Calu3 (cell line): ENCODE data around the gene KRTAP4-8. TPM values are rescaled to one million over a fixed set of nuclear protein-coding genes. Genes with fewer than 3 reads are reported as not detected.
"Not testable (repeated sequence)": the region's sequence is repeated elsewhere in the genome, so short reads cannot be mapped to it uniquely, and the experiment has no call there.

Experiments
- BruUV-seq: library from RNA; stranded (reverse); fragments of 400-500 nt; replicated peaks from 2 replicates; lab custom pipeline; 2021; lab: Mats Ljungman, UMichigan
- CTCF ChIA-PET: fragments of 300-600 bp; sonication (Branson Sonifier 250); formaldehyde crosslinking; loops from one replicate; lab custom pipeline; 2022; ENCODE audit warnings: antibody characterized with exemption; lab: Charles Lee
- DNase-seq: peaks from one replicate; pipeline ENCODE4 v3.0.0; 2022
- H3K27ac Mint-ChIP-seq: one replicate; pipeline ENCODE4 v1.8.0; 2022; ENCODE audit warnings: mixed read lengths; ENCODE audit not compliant: unreplicated experiment
- H3K27me3 Mint-ChIP-seq: one replicate; pipeline ENCODE4 v1.8.0; 2022; ENCODE audit warnings: mixed read lengths; ENCODE audit not compliant: unreplicated experiment
- H3K36me3 Mint-ChIP-seq: one replicate; pipeline ENCODE4 v1.8.0; 2022; ENCODE audit warnings: mild to moderate bottlenecking, moderate library complexity, mixed read lengths; ENCODE audit not compliant: insufficient read depth, unreplicated experiment
- H3K4me1 Mint-ChIP-seq: one replicate; pipeline ENCODE4 v1.8.0; 2022; ENCODE audit warnings: mild to moderate bottlenecking, low read depth, mixed read lengths; ENCODE audit not compliant: unreplicated experiment
- H3K4me3 Mint-ChIP-seq: one replicate; pipeline ENCODE4 v1.8.0; 2022; ENCODE audit warnings: mild to moderate bottlenecking, low read depth, moderate library complexity, mixed read lengths; ENCODE audit not compliant: unreplicated experiment
- H3K9me3 Mint-ChIP-seq: one replicate; pipeline ENCODE4 v1.8.0; 2022; ENCODE audit warnings: low read depth, mixed read lengths; ENCODE audit not compliant: unreplicated experiment
- intact Hi-C: fragments of 100-400 bp; cut with micrococcal nuclease; formaldehyde crosslinking; loops from one replicate; pipeline ENCODE4 v1.10.0; 2022; ENCODE audit not compliant: unreplicated experiment
- total RNA-seq: library from RNA; stranded (reverse); gene quantifications from 2 replicates; pipeline ENCODE4 v1.2.3, GENCODE V29; 2022
- TF ChIP-seq, protein P1 (sequence below): fragments of 200-600 bp; IDR thresholded peaks from one replicate; pipeline ENCODE4 v1.8.0; 2022; ENCODE audit warnings: antibody characterized with exemption; ENCODE audit not compliant: unreplicated experiment

Gene KRTAP4-8
- total RNA-seq, 1 experiment from 2014 or later, result not detected

DNA sequence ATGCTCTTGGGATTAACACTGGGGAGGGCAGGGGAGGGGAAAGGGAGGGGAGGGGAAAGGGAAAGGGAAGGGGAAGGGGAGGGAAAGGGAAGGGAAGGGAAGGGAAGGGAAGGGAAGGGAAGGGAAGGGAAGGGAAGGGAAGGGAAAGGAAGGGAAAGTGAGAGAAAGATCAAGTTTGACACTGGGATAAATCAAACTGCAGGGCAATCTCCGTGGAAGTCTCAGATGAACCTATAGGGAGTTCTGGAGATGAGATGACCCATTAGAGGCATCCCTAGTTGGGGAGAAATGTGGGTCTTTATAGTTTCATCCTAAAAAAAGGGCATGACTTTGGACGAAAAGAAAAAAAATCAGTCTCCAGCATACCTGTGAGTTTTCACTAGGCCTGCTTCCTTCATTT lies 23.8 kb upstream of the KRTAP4-8 start:
- Mint-ChIP-seq H3K4me1 (peaks cover 18% of the 10 kb centered on the region), H3K27me3 (no peaks in the 10 kb centered on the region), H3K4me3 (no peak overlapping the region), H3K27ac (no peak overlapping the region), H3K36me3 (no peaks in the 10 kb centered on the region), H3K9me3 (peaks cover 6% of the 10 kb centered on the region)
- no TSS peak for BruUV-seq
- TF ChIP-seq, protein P1, sequence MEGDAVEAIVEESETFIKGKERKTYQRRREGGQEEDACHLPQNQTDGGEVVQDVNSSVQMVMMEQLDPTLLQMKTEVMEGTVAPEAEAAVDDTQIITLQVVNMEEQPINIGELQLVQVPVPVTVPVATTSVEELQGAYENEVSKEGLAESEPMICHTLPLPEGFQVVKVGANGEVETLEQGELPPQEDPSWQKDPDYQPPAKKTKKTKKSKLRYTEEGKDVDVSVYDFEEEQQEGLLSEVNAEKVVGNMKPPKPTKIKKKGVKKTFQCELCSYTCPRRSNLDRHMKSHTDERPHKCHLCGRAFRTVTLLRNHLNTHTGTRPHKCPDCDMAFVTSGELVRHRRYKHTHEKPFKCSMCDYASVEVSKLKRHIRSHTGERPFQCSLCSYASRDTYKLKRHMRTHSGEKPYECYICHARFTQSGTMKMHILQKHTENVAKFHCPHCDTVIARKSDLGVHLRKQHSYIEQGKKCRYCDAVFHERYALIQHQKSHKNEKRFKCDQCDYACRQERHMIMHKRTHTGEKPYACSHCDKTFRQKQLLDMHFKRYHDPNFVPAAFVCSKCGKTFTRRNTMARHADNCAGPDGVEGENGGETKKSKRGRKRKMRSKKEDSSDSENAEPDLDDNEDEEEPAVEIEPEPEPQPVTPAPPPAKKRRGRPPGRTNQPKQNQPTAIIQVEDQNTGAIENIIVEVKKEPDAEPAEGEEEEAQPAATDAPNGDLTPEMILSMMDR, result no peak
- no peak for DNase-seq
- intact Hi-C loops, result no loop called here
- CTCF ChIA-PET, result no interaction called here

DNA sequence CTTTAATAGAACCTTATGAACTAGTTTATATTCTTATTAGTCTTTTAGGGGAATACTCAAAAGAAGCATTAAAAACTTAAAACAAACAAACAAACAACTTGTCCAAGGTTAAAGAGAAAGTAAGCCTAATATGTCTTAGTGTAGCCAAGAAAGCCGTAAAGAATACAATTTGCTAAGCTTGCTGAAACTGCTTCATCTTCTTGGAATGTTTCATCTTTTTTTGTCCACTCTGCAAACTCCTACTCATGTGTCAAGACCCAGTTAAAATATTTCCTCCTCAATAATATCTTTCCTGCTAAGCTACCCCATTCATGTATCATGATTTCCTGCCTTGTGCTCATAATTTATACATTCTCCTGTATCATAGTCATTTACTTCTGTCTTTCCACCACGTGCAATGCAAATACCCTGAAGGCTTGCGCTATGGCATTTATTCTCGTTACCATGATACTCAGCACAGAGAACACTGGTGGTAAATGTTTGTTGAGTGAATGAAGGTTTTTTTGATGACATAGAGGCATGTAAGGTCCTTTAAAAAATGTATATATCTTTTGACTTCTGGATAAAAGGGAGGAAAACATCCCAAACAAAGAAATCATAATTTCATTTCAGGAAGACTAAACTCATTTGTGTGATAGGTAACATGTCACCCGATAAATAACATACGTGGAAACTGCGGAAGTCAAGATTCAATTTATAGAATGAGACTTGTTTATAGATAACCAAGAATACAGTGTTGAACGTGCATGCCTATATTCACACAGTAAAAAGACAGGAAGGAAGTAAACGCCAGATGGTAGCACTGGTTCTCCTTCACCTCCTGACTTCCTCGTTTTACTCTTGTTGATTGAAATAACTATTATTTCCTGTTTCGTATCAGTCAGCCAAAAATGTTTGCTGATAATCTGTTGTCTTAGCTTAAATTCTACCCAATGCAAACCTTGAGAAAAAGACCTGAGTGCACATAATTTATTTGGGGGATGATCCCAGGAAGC lies 22.1 kb upstream of the KRTAP4-8 start:
- H3K9me3 Mint-ChIP-seq, DNase-seq, intact Hi-C loops, BruUV-seq, CTCF ChIA-PET, H3K27ac Mint-ChIP-seq, H3K4me3 Mint-ChIP-seq, H3K27me3 Mint-ChIP-seq, H3K36me3 Mint-ChIP-seq: not testable (repeated sequence)
- peaks cover 29% of the 10 kb centered on the region for H3K4me1 Mint-ChIP-seq

DNA sequence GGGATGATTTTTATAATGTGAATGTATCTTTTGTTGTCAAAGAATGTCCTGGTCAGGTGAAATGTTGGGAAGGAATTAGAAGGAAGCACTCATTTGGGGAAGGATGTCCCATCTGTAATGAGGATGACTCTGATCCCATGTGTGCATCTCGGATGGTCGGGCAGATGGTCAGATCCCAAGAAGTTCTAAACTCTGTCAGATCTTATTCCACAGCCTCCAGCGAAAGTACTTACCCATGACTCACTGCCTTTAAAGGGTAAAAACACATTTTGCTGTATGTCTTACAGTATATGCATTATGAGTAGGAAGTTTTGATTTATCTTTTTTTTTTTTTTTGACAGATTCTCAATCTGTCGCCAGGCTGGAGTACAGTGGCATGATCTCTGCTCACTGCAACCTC lies 20.8 kb upstream of the KRTAP4-8 start:
- no peaks in the 10 kb centered on the region for H3K27me3 Mint-ChIP-seq
- CTCF ChIA-PET, result no interaction called here
- BruUV-seq, result no TSS peak
- H3K9me3 Mint-ChIP-seq, result peaks cover 3% of the 10 kb centered on the region
- no peak overlapping the region for H3K4me3 Mint-ChIP-seq
- H3K36me3 Mint-ChIP-seq, result no peaks in the 10 kb centered on the region
- peaks cover 32% of the 10 kb centered on the region for H3K4me1 Mint-ChIP-seq
- intact Hi-C loops, result no loop called here
- no peak overlapping the region for H3K27ac Mint-ChIP-seq
- DNase-seq, result no peak
- TF ChIP-seq, protein P1, result no peak

DNA sequence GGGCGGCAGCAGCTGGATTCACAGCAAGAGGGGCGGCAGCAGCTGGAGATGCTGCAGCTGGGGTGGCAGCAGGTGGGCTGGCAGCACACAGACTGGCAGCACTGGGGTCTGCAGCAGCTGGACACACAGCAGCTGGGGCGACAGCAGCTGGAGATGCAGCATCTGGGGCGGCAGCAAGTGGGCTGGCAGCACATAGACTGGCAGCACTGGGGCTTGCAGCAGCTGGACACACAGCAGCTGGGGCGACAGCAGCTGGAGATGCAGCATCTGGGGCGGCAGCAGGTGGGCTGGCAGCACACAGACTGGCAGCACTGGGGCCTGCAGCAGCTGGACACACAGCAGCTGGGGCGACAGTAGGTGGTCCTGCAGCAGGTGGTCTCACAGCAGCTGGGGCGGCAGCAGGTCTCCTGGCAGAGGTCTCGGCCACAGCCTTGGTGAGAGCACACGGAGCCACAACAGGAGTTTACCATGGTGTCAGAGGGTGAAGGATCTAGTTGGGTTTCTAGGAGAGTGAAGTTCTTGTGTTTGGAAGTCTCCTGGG lies 20.0 kb upstream of the KRTAP4-8 start, which contains the start of gene KRTAP4-11:
Gene KRTAP4-11, minus strand, starts transcription at position 528 of the 541 bp plus-strand sequence. Its CDS starts 58 bp downstream, at position 470.
- BruUV-seq, H3K36me3 Mint-ChIP-seq, H3K27me3 Mint-ChIP-seq, CTCF ChIA-PET, H3K9me3 Mint-ChIP-seq, intact Hi-C loops, DNase-seq, H3K27ac Mint-ChIP-seq, H3K4me3 Mint-ChIP-seq: not testable (repeated sequence)
- peaks cover 25% of the 10 kb centered on the region for H3K4me1 Mint-ChIP-seq

DNA sequence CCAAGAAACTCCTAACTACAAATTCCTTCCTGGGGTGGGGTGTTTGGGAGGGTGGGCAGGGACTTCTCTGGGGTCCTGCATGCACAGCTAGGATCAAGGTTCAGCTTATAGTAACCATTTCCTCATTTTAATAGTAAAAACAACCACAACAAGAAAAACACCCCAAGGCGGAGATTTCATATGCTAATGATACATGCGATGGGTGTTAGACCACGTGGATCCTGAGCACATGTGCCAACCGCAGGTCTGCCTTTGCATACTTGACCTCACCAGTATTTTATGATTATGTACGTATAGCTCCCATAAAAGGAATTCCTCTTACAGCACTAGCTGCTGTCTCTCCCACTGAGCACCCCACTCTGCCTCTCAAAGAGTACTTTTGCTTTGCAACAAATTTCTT lies 18.4 kb upstream of the KRTAP4-8 start:
- H3K9me3 Mint-ChIP-seq, result peaks cover 1% of the 10 kb centered on the region
- TF ChIP-seq, protein P1, result no peak
- BruUV-seq, result no TSS peak
- no peak for DNase-seq
- H3K27ac Mint-ChIP-seq, result no peak overlapping the region
- H3K4me3 Mint-ChIP-seq, result no peak overlapping the region
- no peaks in the 10 kb centered on the region for H3K36me3 Mint-ChIP-seq
- no peaks in the 10 kb centered on the region for H3K27me3 Mint-ChIP-seq
- peaks cover 22% of the 10 kb centered on the region for H3K4me1 Mint-ChIP-seq
- intact Hi-C loops, result no loop called here
- CTCF ChIA-PET, result interaction anchor here (0.6 kb wide), 1 partner anchor 316 kb away, joined by 10 read pairs; no protein-coding TSS in a partner anchor
